Head of caudate nucleus (tissue), 42 donors: Measurements from ENCODE around the gene IFNA5.

ENCODE experiments used
- DNase-seq, 42 donors: peaks; one replicate each; pipeline versions ENCODE4 v3.0.0 to v3.0.0-alpha.2; 2020 to 2021; ENCODE audit warnings: mixed read lengths in 7 of 42
- intact Hi-C: fragments of 100-400 bp; cut with DNase I; formaldehyde crosslinking; loops from one replicate; pipeline ENCODE4 v1.15.0; 2022

Gene IFNA5

DNA sequence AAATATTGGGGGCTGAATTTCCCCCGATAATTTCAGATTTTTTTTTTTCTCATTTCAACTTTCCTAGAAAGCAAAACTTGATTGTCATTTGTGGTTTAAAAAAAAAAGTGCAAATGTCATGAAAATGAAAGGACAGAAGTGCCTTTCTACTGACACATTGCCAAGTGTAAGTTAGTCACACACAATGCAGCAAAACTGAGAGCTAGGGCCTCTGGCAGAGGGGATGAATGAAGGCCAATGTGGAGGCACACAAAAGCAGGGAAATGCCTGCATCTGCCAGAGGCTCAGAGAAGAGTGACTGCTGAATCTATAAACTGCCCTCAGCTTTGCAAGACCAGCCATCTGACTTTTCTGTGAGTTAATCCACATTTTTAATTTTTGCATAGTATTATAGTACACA is 6.8 kb upstream of the IFNA5 start:
- intact Hi-C loops: loop anchor here (10.0 kb wide), 1 partner anchor 483 kb away; no protein-coding TSS in a partner anchor
- DNase-seq: peak in 1 of 42 donors; percentile 43

GRCh38 chr9:21295992-21296391 is 9.1 kb downstream of the IFNA5 start:
- DNase-seq: no peak

GRCh38 chr9:21294904-21295538 is 10.1 kb downstream of the IFNA5 start:
- no peak for DNase-seq
- intact Hi-C loops: no loop called here

More at GRCh38 chr9:21295992-21296391, 9.1 kb downstream of the IFNA5 start:
- intact Hi-C loops: no loop called here

DNA sequence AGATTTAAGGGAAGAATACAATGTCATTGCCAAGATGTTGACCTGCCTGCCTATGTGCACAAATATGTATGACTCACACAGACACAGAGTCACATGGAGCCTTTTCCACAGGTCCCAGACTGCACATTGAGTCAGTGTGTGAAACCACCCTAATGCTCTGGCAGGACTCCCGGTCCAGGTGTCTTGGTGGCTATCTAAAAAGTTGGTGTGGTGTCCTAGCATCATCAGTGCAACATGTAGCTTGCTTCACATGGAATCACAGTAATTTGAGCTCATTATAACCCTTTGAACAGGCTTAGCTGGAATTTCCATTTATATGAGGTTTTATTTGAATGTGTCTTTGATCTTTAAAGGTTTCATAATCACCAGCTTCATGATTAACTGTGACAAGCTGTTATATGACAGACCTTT is 10.7 kb downstream of the IFNA5 start:
- intact Hi-C loops: no loop called here

DNA sequence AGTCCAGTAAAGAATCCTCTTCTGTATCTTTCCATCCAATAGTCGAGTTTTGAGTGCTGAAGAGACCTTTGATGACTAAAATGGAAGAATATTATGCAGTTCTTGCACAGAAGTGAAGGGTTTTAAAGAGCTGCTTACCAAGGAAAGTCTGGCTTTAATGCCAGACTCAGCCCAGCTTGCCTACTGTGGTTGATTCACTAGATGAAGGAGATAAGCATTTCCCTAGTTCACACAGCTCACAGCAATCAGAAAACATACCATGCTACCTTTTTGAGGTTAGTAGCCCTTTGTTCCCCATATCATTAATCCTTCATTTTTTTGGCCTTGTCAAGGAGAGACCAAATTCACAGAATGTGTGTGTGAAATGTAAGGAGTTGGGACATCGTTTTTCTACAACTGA is 15.3 kb downstream of the IFNA5 start:
- DNase-seq: no peak
- intact Hi-C loops: no loop called here

More for the DNA sequence above, 10.7 kb downstream of the IFNA5 start:
- DNase-seq: no peak

- intact Hi-C loops: no loop called here
- no peak for DNase-seq
These were observed 17.8 kb downstream of the IFNA5 start for GRCh38 chr9:21287280-21287679.

- no peak for DNase-seq
- intact Hi-C loops: no loop called here
These were observed 18.5 kb downstream of the IFNA5 start for GRCh38 chr9:21286659-21287058.

DNA sequence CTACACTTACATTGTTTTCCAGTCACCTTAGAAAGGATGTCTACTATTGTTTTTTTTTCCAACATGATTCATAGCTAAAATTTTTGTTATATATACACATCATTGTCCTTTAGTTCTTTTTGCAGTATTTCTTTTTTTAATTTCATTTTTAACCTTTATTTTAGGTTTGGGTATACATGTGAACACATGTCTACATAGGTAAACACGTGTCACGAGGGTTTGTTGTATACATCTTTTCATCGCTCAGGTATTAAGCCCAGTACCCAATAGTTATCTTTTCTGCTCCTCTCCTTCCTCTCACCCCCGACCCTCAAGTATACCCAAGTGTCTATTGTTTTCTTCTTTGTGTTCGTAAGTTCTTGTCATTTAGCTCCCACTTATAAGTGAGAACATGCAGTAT is 19.0 kb downstream of the IFNA5 start:
- no peak for DNase-seq

GRCh38 chr9:21281275-21281674 is 23.8 kb downstream of the IFNA5 start:
- intact Hi-C loops: no loop called here
- no peak for DNase-seq

More for the DNA sequence above, 19.0 kb downstream of the IFNA5 start:
- intact Hi-C loops: no loop called here

DNA sequence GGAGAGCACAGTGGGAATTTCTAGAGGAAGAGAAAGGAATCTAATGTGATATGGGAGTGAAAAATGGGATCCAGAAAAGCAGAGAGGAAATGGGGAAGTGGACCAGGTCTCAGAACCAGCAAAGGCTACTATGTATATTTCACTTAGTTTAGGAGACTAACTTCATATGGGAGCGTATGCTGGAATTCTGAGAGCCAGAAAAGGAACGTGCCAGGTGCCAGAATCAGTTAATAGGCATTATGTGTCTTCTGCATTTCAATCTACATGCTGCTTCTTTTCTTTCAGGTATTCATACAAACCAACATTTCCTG is 36.8 kb downstream of the IFNA5 start:
- intact Hi-C loops: no loop called here
- no peak for DNase-seq

- DNase-seq: peak in 2 of 42 donors; percentile 4 to 8
- intact Hi-C loops: no loop called here
These were observed 37.4 kb downstream of the IFNA5 start for GRCh38 chr9:21267485-21268346.

GRCh38 chr9:21266733-21267484 is 38.2 kb downstream of the IFNA5 start:
- no peak for DNase-seq
- intact Hi-C loops: no loop called here

GRCh38 chr9:21265421-21266189 is 39.5 kb downstream of the IFNA5 start:
- no peak for DNase-seq
- intact Hi-C loops: no loop called here

DNA sequence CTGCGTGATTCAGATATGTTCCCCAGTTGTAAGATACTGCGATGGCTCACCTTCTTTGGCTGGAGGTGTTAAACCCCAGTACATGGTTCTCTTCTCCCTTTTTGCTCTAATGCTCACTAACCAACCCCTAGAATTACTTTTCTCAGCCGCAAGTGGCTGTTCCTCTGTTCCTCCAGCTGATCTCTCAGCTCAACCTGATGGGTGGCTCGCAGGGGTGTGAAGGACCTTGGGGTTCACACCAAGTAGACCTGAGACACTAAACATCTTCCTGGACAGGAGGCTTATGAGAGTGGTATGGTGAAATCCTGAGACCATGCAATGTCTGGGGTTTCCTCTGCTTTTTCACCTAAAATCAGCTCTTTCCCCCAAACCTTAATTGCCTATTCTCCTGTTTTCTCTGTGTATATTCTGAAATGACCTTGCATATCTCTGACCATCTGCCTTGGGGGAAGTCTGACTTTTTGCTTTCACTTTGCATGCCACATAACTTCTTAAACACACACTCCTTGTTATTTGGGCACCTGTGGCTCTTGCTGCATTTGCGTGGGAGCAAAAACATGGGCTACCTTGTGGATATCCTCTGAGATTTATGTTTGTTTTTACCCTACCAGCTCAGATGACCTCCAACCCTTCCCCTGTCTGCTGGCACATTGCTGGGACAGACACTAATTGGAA is 49.4 kb downstream of the IFNA5 start:
- intact Hi-C loops: no loop called here
- no peak for DNase-seq
